ENCODE data around the gene ZSWIM3. TPM values are rescaled to one million over a fixed set of nuclear protein-coding genes. Genes with fewer than 3 reads are reported as not detected.

ZSWIM3 gene
- 2.0 TPM for total RNA-seq
- long read RNA-seq, partial matches to known transcripts: 0 of 3 reads
- long read RNA-seq, other reads (novel, unspliced or antisense): 0 of 3 reads

GRCh38 chr20:45857114-45857881 lies at the start of gene ZSWIM3, which contains the start of gene ACOT8:
Gene ZSWIM3, plus strand, starts transcription at chr20:45857614. Its CDS starts 212 bp downstream, at chr20:45857826.
Gene ACOT8, minus strand, starts transcription at chr20:45857392. Its CDS starts 77 bp downstream, at chr20:45857315.
- peak; percentile 95 for DNase-seq (ENCODE audit: low spot score)
- intact Hi-C loops (cut with DNase I): no loop called here

GRCh38 chr20:45810191-45810970 lies 47.0 kb upstream of the ZSWIM3 start:
- intact Hi-C loops (cut with DNase I): no loop called here
- peak; percentile 26 for DNase-seq (ENCODE audit: low spot score)

GRCh38 chr20:45812157-45813005 lies 45.0 kb upstream of the ZSWIM3 start, which contains the start of gene UBE2C:
Gene UBE2C, plus strand, starts transcription at chr20:45812644. Its CDS starts 52 bp downstream, at chr20:45812696.
- intact Hi-C loops (cut with DNase I): no loop called here
- peak; percentile 97 for DNase-seq (ENCODE audit: low spot score)

GRCh38 chr20:45813006-45813340 lies 44.4 kb upstream of the ZSWIM3 start:
- intact Hi-C loops (cut with DNase I): no loop called here
- no peak for DNase-seq (ENCODE audit: low spot score)

GRCh38 chr20:45813489-45813888 lies 43.9 kb upstream of the ZSWIM3 start:
- no peak for DNase-seq (ENCODE audit: low spot score)
- intact Hi-C loops (cut with DNase I): no loop called here

- intact Hi-C loops (cut with DNase I): no loop called here
- no peak for DNase-seq (ENCODE audit: low spot score)
Measured at GRCh38 chr20:45814314-45814713, 43.1 kb upstream of the ZSWIM3 start.

GRCh38 chr20:45816951-45817350 lies 40.5 kb upstream of the ZSWIM3 start:
- no peak for DNase-seq (ENCODE audit: low spot score)
- intact Hi-C loops (cut with DNase I): no loop called here

GRCh38 chr20:45817376-45818194 lies 39.8 kb upstream of the ZSWIM3 start:
- intact Hi-C loops (cut with DNase I): no loop called here

GRCh38 chr20:45818239-45818638 lies 39.2 kb upstream of the ZSWIM3 start:
- DNase-seq (ENCODE audit: low spot score): no peak
- intact Hi-C loops (cut with DNase I): no loop called here

More at GRCh38 chr20:45817376-45818194, 39.8 kb upstream of the ZSWIM3 start:
- no peak for DNase-seq (ENCODE audit: low spot score)

- no peak for DNase-seq (ENCODE audit: low spot score)
- intact Hi-C loops (cut with DNase I): no loop called here
Measured at GRCh38 chr20:45819466-45819865, 37.9 kb upstream of the ZSWIM3 start.

GRCh38 chr20:45821947-45822346 lies 35.5 kb upstream of the ZSWIM3 start:
- DNase-seq (ENCODE audit: low spot score): no peak
- intact Hi-C loops (cut with DNase I): loop anchor here (10.0 kb wide), 1 partner anchor 143 kb away; no protein-coding TSS in a partner anchor

- intact Hi-C loops (cut with DNase I): loop anchor here (10.0 kb wide), 1 partner anchor 142 kb away; no protein-coding TSS in a partner anchor
- DNase-seq (ENCODE audit: low spot score): no peak
Measured at GRCh38 chr20:45822857-45823256, 34.6 kb upstream of the ZSWIM3 start.

GRCh38 chr20:45823949-45824835 lies 33.2 kb upstream of the ZSWIM3 start:
- no peak for DNase-seq (ENCODE audit: low spot score)

GRCh38 chr20:45826381-45827019 lies 30.9 kb upstream of the ZSWIM3 start:
- no peak for DNase-seq (ENCODE audit: low spot score)
- intact Hi-C loops (cut with DNase I): loop anchor here (10.0 kb wide), 1 partner anchor 138 kb away; no protein-coding TSS in a partner anchor

More at GRCh38 chr20:45823949-45824835, 33.2 kb upstream of the ZSWIM3 start:
- intact Hi-C loops (cut with DNase I): loop anchor here (10.0 kb wide), 1 partner anchor 141 kb away; no protein-coding TSS in a partner anchor

- no peak for DNase-seq (ENCODE audit: low spot score)
- intact Hi-C loops (cut with DNase I): loop anchor here (10.0 kb wide), 1 partner anchor 138 kb away; no protein-coding TSS in a partner anchor
Measured at GRCh38 chr20:45827030-45827652, 30.3 kb upstream of the ZSWIM3 start, which contains the start of gene TNNC2. Gene TNNC2, minus strand, starts transcription at chr20:45827312. Its CDS starts 64 bp downstream, at chr20:45827248.

- no peak for DNase-seq (ENCODE audit: low spot score)
- intact Hi-C loops (cut with DNase I): loop anchor here (10.0 kb wide), 1 partner anchor 137 kb away; no protein-coding TSS in a partner anchor
Measured at GRCh38 chr20:45827712-45828111, 29.7 kb upstream of the ZSWIM3 start.
